ENCODE data around the gene TAMALIN.

The TAMALIN gene

DNA sequence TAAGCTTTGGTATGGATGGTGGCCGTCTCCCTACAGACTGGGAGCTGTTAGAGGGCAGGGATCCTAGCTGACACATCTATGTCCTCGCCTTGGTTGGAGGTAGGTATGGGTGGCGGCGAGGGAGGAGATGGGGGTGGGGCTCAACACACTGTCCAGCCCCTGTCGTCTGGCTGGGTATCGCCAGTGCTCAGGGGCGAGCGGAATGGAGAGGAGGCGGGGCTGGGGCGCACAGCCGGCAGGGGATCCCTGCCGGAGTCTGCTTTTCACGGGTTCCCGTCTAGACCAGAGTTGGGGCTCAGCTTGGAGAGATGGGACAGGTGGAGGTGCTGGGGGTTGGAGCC is 16.1 kb downstream of the TAMALIN start:
- TF ChIP-seq CEBPB (IDR thresholded peaks at IDR 0.05) (no peak), CREB1 (IDR thresholded peaks at IDR 0.05; ENCODE audit: low read depth) (no peak), RAD21 (IDR thresholded peaks at IDR 0.05; ENCODE audit: low read depth) (no peak; the same call in 1 of the 2 replicates), NFIC (IDR thresholded peaks at IDR 0.05) (no peak), EGR1 (IDR thresholded peaks at IDR 0.05) (no peak), EP300 (IDR thresholded peaks at IDR 0.05; ENCODE audit: borderline replicate concordance) (no peak), TCF12 (IDR thresholded peaks at IDR 0.05; ENCODE audit: low read depth) (no peak), TAF1 (IDR thresholded peaks at IDR 0.05; ENCODE audit: low read depth) (no peak; the same call in 1 of the 2 replicates), TEAD4 (IDR thresholded peaks at IDR 0.05) (no peak), FOXM1 (IDR thresholded peaks at IDR 0.05; ENCODE audit: borderline replicate concordance, low read depth) (no peak)
- TF ChIP-seq, protein P1, sequence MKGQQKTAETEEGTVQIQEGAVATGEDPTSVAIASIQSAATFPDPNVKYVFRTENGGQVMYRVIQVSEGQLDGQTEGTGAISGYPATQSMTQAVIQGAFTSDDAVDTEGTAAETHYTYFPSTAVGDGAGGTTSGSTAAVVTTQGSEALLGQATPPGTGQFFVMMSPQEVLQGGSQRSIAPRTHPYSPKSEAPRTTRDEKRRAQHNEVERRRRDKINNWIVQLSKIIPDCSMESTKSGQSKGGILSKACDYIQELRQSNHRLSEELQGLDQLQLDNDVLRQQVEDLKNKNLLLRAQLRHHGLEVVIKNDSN (IDR thresholded peaks at IDR 0.05), result no peak
- TF ChIP-seq, protein P2, sequence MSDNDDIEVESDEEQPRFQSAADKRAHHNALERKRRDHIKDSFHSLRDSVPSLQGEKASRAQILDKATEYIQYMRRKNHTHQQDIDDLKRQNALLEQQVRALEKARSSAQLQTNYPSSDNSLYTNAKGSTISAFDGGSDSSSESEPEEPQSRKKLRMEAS (IDR thresholded peaks at IDR 0.05), result no peak
- TF ChIP-seq, protein P3, sequence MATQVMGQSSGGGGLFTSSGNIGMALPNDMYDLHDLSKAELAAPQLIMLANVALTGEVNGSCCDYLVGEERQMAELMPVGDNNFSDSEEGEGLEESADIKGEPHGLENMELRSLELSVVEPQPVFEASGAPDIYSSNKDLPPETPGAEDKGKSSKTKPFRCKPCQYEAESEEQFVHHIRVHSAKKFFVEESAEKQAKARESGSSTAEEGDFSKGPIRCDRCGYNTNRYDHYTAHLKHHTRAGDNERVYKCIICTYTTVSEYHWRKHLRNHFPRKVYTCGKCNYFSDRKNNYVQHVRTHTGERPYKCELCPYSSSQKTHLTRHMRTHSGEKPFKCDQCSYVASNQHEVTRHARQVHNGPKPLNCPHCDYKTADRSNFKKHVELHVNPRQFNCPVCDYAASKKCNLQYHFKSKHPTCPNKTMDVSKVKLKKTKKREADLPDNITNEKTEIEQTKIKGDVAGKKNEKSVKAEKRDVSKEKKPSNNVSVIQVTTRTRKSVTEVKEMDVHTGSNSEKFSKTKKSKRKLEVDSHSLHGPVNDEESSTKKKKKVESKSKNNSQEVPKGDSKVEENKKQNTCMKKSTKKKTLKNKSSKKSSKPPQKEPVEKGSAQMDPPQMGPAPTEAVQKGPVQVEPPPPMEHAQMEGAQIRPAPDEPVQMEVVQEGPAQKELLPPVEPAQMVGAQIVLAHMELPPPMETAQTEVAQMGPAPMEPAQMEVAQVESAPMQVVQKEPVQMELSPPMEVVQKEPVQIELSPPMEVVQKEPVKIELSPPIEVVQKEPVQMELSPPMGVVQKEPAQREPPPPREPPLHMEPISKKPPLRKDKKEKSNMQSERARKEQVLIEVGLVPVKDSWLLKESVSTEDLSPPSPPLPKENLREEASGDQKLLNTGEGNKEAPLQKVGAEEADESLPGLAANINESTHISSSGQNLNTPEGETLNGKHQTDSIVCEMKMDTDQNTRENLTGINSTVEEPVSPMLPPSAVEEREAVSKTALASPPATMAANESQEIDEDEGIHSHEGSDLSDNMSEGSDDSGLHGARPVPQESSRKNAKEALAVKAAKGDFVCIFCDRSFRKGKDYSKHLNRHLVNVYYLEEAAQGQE (IDR thresholded peaks at IDR 0.05; ENCODE audit: low read depth), result no peak

- TF ChIP-seq TAF1 (IDR thresholded peaks at IDR 0.05; ENCODE audit: low read depth) (no peak), EGR1 (IDR thresholded peaks at IDR 0.05) (peak; percentile 4; the same call in 1 of the 2 replicates), FOXM1 (IDR thresholded peaks at IDR 0.05; ENCODE audit: borderline replicate concordance, low read depth) (no peak), RAD21 (IDR thresholded peaks at IDR 0.05; ENCODE audit: low read depth) (peak; percentile 98), TEAD4 (IDR thresholded peaks at IDR 0.05) (no peak; the same call in 1 of the 2 replicates), NFIC (IDR thresholded peaks at IDR 0.05) (no peak), ZBTB7A (IDR thresholded peaks at IDR 0.05; ENCODE audit: low read depth) (peak; percentile 100), EP300 (IDR thresholded peaks at IDR 0.05; ENCODE audit: borderline replicate concordance) (no peak), YY1 (IDR thresholded peaks at IDR 0.05; ENCODE audit: low read depth) (no peak; the same call in 1 of the 2 replicates), CREB1 (IDR thresholded peaks at IDR 0.05; ENCODE audit: low read depth) (no peak), TCF12 (IDR thresholded peaks at IDR 0.05; ENCODE audit: low read depth) (peak; percentile 10; the same call in 1 of the 2 replicates), CEBPB (IDR thresholded peaks at IDR 0.05) (no peak)
- TF ChIP-seq, protein P3 (IDR thresholded peaks at IDR 0.05; ENCODE audit: low read depth), result no peak
- TF ChIP-seq, protein P1 (IDR thresholded peaks at IDR 0.05), result 0 out of 2 replicates have a peak, but pooled peaks have one; percentile 17
- TF ChIP-seq, protein P2 (IDR thresholded peaks at IDR 0.05), result peak; percentile 68
Measured at GRCh38 chr12:52023182-52023975, 16.6 kb downstream of the TAMALIN start.

DNA sequence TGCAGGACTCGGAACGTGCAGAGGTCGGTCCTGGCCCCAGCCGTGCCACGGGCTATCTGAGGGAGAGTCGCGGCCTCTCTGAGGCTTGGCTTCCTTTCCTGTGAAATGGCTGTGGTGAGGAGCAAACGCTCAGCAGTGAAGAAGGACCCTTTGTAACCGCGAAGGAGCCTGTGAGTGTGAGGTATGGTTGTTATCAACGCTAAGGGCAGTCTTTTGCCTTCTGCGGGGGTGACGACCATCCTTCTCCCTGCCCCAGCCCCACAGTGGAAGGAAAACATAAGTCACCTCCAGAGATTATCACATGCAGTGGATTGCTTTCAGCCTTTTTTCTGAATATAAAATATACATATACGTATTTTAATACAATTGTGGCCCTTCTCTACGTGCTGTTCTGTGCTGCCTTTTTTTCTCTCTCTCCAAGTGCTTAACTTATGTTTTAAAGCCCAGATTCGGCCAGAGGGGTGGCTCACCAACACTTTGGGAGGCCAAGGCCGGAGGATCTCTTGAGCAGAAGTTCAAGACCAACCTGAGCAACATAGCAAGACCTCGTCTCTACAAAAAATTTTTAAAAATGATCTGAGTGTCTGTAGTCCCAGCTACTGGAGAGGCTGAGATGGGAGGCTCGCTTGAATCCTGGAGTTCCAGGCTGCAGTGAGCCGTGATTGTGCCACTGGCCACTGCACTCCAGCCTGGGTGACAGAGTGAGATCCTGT is 17.4 kb downstream of the TAMALIN start:
- no peak for TF ChIP-seq EP300 (IDR thresholded peaks at IDR 0.05; ENCODE audit: borderline replicate concordance)
- TF ChIP-seq ZBTB7A (IDR thresholded peaks at IDR 0.05; ENCODE audit: low read depth), result no peak
- TF ChIP-seq CEBPB (IDR thresholded peaks at IDR 0.05), result no peak
- TF ChIP-seq TEAD4 (IDR thresholded peaks at IDR 0.05), result no peak
- no peak for TF ChIP-seq YY1 (IDR thresholded peaks at IDR 0.05; ENCODE audit: low read depth)
- TF ChIP-seq, protein P2 (IDR thresholded peaks at IDR 0.05), result no peak

DNA sequence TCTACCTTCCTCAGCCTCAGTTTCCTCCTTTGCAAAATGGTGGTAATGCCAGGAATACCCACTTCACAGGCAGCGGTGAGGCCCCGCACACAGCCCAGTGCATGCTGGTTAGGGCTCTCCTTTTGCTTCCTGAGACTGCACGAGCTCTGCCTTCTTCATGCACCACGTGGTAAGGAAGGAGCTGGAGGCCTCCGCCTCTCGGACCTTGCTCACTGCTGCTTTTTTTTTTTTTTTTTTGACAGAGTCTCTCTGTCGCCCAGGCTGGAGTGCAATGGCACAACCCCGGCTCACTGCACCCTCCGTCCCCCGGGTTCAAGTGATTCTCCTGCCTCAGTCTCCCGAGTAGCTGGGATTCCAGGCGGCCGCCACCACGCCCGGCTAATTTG is 18.1 kb downstream of the TAMALIN start:
- no peak for TF ChIP-seq EP300 (IDR thresholded peaks at IDR 0.05; ENCODE audit: borderline replicate concordance)
- TF ChIP-seq ZBTB7A (IDR thresholded peaks at IDR 0.05; ENCODE audit: low read depth), result no peak
- no peak for TF ChIP-seq TAF1 (IDR thresholded peaks at IDR 0.05; ENCODE audit: low read depth)
- no peak for TF ChIP-seq CEBPB (IDR thresholded peaks at IDR 0.05)
- TF ChIP-seq TEAD4 (IDR thresholded peaks at IDR 0.05), result no peak
- TF ChIP-seq, protein P1 (IDR thresholded peaks at IDR 0.05), result no peak
- TF ChIP-seq, protein P2 (IDR thresholded peaks at IDR 0.05), result no peak
- TF ChIP-seq RAD21 (IDR thresholded peaks at IDR 0.05; ENCODE audit: low read depth), result no peak
- TF ChIP-seq EGR1 (IDR thresholded peaks at IDR 0.05), result no peak
- TF ChIP-seq FOXM1 (IDR thresholded peaks at IDR 0.05; ENCODE audit: borderline replicate concordance, low read depth), result no peak
- no peak for TF ChIP-seq TCF12 (IDR thresholded peaks at IDR 0.05; ENCODE audit: low read depth)
- TF ChIP-seq YY1 (IDR thresholded peaks at IDR 0.05; ENCODE audit: low read depth), result no peak
- TF ChIP-seq, protein P3 (IDR thresholded peaks at IDR 0.05; ENCODE audit: low read depth), result no peak
- no peak for TF ChIP-seq CREB1 (IDR thresholded peaks at IDR 0.05; ENCODE audit: low read depth)
- TF ChIP-seq NFIC (IDR thresholded peaks at IDR 0.05), result no peak
